Panc1 (cell line): ENCODE measurements around the gene ZDHHC11. TPM values are rescaled to one million over a fixed set of nuclear protein-coding genes. Genes with fewer than 3 reads are reported as not detected.
"Not testable (repeated sequence)": the region's sequence is repeated elsewhere in the genome, so short reads cannot be mapped to it uniquely, and the experiment has no call there.

Experiments
- ATAC-seq: fragments of 200-7000 bp; cut with Tn5 transposase; 2 replicates; pipeline ENCODE4 v1.9.1; 2020; ENCODE audit warnings: mild to moderate bottlenecking, moderate library complexity
- BruUV-seq: library from RNA; stranded (reverse); fragments of 400-500 nt; replicated peaks from 2 replicates; lab custom pipeline; 2021; lab: Mats Ljungman, UMichigan
- CTCF ChIA-PET: fragments of 300-600 bp; sonication (Branson Sonifier 250); formaldehyde crosslinking; loops from one replicate; lab custom pipeline; 2022; ENCODE audit warnings: antibody characterized with exemption; lab: Charles Lee
- POLR2A ChIA-PET: fragments of 300-600 bp; sonication (Branson Sonifier 250); formaldehyde crosslinking; loops from one replicate; lab custom pipeline; 2022; ENCODE audit warnings: antibody characterized with exemption; lab: Charles Lee
- DNase-seq: peaks from one replicate; pipeline ENCODE4 v3.0.0-alpha.2; 2010; ENCODE audit warnings: low read depth, low spot score
- H3K27ac ChIP-seq: 2 replicates; pipeline ENCODE4 v1.5.1; 2011; ENCODE audit warnings: mild to moderate bottlenecking, low read length, inconsistent platforms
- H3K27me3 ChIP-seq: fragments of 200-500 bp; sonication (Bioruptor generic); 2 replicates; pipeline ENCODE4 v1.6.0; 2014; ENCODE audit warnings: low read length, inconsistent platforms; ENCODE audit not compliant: control insufficient read depth, insufficient read depth
- H3K36me3 ChIP-seq: fragments of 200-500 bp; sonication (Bioruptor generic); 2 replicates; pipeline ENCODE4 v1.5.1; 2014; ENCODE audit warnings: inconsistent platforms, mild to moderate bottlenecking, low read length, moderate library complexity; ENCODE audit not compliant: control insufficient read depth, insufficient read depth
- H3K4me1 ChIP-seq: 2 replicates; pipeline ENCODE4 v1.5.1; 2011; ENCODE audit warnings: inconsistent platforms, mild to moderate bottlenecking, low read length, moderate library complexity; ENCODE audit not compliant: control insufficient read depth, insufficient read depth
- H3K4me3 ChIP-seq, 2 experiments: 2 replicates each; pipeline ENCODE4 v1.5.1; 2011 to 2012; ENCODE audit warnings: low read depth in 2 of 2, low read length in 2 of 2, mild to moderate bottlenecking in 2 of 2, inconsistent platforms in 1 of 2, moderate library complexity in 1 of 2
- H3K9me3 ChIP-seq: fragments of 200-500 bp; sonication (Bioruptor generic); 2 replicates; pipeline ENCODE4 v1.5.1; 2014; ENCODE audit warnings: low read depth, mild to moderate bottlenecking, inconsistent platforms, low read length, moderate library complexity; ENCODE audit not compliant: control insufficient read depth, insufficient read depth
- in situ Hi-C: cut with HindIII; loops from 2 replicates; pipeline ENCODE4 v1.10.0; 2016; ENCODE audit warnings: low sequenced_read_pairs, low pct_unique_long_range_greater_than_20kb
- intact Hi-C: fragments of 100-400 bp; cut with micrococcal nuclease; formaldehyde crosslinking; loops from one replicate; pipeline ENCODE4 v1.10.0; 2022; ENCODE audit not compliant: unreplicated experiment
- total RNA-seq: library from RNA; stranded (reverse); gene quantifications from one replicate; pipeline ENCODE4 v1.2.1, GENCODE V29; 2021; ENCODE audit not compliant: unreplicated experiment

The ZDHHC11 gene
- total RNA-seq, 1 experiment from 2014 or later, result 3.0 TPM

GRCh38 chr5:847212-847611 is 3.6 kb downstream of the ZDHHC11 start:
- POLR2A ChIA-PET, DNase-seq, CTCF ChIA-PET, H3K9me3 ChIP-seq, ATAC-seq, H3K4me1 ChIP-seq, BruUV-seq, H3K27me3 ChIP-seq, intact Hi-C loops, H3K36me3 ChIP-seq, H3K4me3 ChIP-seq, H3K27ac ChIP-seq, in situ Hi-C loops: not testable (repeated sequence)

- DNase-seq, H3K27me3 ChIP-seq, BruUV-seq, H3K4me1 ChIP-seq, intact Hi-C loops, H3K36me3 ChIP-seq, CTCF ChIA-PET, in situ Hi-C loops, H3K4me3 ChIP-seq, H3K27ac ChIP-seq, H3K9me3 ChIP-seq, POLR2A ChIA-PET, ATAC-seq: not testable (repeated sequence)
These were observed 4.1 kb downstream of the ZDHHC11 start for GRCh38 chr5:846602-847091.

- H3K9me3 ChIP-seq, H3K27me3 ChIP-seq, intact Hi-C loops, DNase-seq, H3K27ac ChIP-seq, BruUV-seq, in situ Hi-C loops, POLR2A ChIA-PET, H3K4me1 ChIP-seq, H3K36me3 ChIP-seq, H3K4me3 ChIP-seq, CTCF ChIA-PET, ATAC-seq: not testable (repeated sequence)
These were observed 4.8 kb downstream of the ZDHHC11 start for GRCh38 chr5:845676-846601.

- DNase-seq, H3K27me3 ChIP-seq, BruUV-seq, CTCF ChIA-PET, intact Hi-C loops, H3K36me3 ChIP-seq, H3K4me1 ChIP-seq, H3K27ac ChIP-seq, in situ Hi-C loops, POLR2A ChIA-PET, H3K9me3 ChIP-seq, H3K4me3 ChIP-seq: not testable (repeated sequence)
- ATAC-seq, result peak; percentile 49
These were observed 5.6 kb downstream of the ZDHHC11 start for GRCh38 chr5:845031-845675.

- POLR2A ChIA-PET, in situ Hi-C loops, H3K27me3 ChIP-seq, H3K27ac ChIP-seq, H3K4me1 ChIP-seq, DNase-seq, CTCF ChIA-PET, BruUV-seq, intact Hi-C loops, ATAC-seq, H3K4me3 ChIP-seq, H3K36me3 ChIP-seq, H3K9me3 ChIP-seq: not testable (repeated sequence)
These were observed 6.4 kb downstream of the ZDHHC11 start for GRCh38 chr5:844426-844825.

GRCh38 chr5:843926-844325 is 6.9 kb downstream of the ZDHHC11 start:
- CTCF ChIA-PET, ATAC-seq, H3K9me3 ChIP-seq, POLR2A ChIA-PET, DNase-seq, H3K27ac ChIP-seq, H3K4me1 ChIP-seq, H3K27me3 ChIP-seq, H3K4me3 ChIP-seq, BruUV-seq, intact Hi-C loops, in situ Hi-C loops, H3K36me3 ChIP-seq: not testable (repeated sequence)

- H3K4me3 ChIP-seq, ATAC-seq, BruUV-seq, intact Hi-C loops, POLR2A ChIA-PET, in situ Hi-C loops, H3K4me1 ChIP-seq, H3K9me3 ChIP-seq, H3K27ac ChIP-seq, CTCF ChIA-PET, DNase-seq, H3K27me3 ChIP-seq, H3K36me3 ChIP-seq: not testable (repeated sequence)
These were observed 7.4 kb downstream of the ZDHHC11 start for GRCh38 chr5:843371-843770.
